GM12875 (cell line): ENCODE measurements around the gene ARHGAP28.

ENCODE experiments used
- H3K4me3 ChIP-seq: one replicate; pipeline ENCODE4 v1.5.1; 2011; ENCODE audit warnings: low read depth, low read length, control low read depth
- CTCF ChIP-seq: IDR thresholded peaks from 2 replicates; pipeline ENCODE4 v1.5.1; 2011; ENCODE audit warnings: low read depth, mild to moderate bottlenecking, control low read depth, inconsistent platforms, low read length, moderate library complexity, borderline replicate concordance; ENCODE audit not compliant: insufficient read depth

Gene ARHGAP28

GRCh38 chr18:6782861-6783260 lies 53.3 kb downstream of the ARHGAP28 start:
- no peak overlapping the region for H3K4me3 ChIP-seq
- no peak for TF ChIP-seq CTCF

GRCh38 chr18:6784046-6784445 lies 54.5 kb downstream of the ARHGAP28 start:
- no peak for TF ChIP-seq CTCF
- no peak overlapping the region for H3K4me3 ChIP-seq

- no peak overlapping the region for H3K4me3 ChIP-seq
- no peak for TF ChIP-seq CTCF
Observed at GRCh38 chr18:6785001-6785400, 55.5 kb downstream of the ARHGAP28 start.

GRCh38 chr18:6785411-6785810 lies 55.9 kb downstream of the ARHGAP28 start:
- no peak for TF ChIP-seq CTCF
- H3K4me3 ChIP-seq, result no peak overlapping the region

GRCh38 chr18:6792391-6792790 lies 62.9 kb downstream of the ARHGAP28 start:
- no peak overlapping the region for H3K4me3 ChIP-seq
- no peak for TF ChIP-seq CTCF

GRCh38 chr18:6793455-6793854 lies 63.9 kb downstream of the ARHGAP28 start:
- H3K4me3 ChIP-seq, result no peak overlapping the region
- no peak for TF ChIP-seq CTCF

- no peak overlapping the region for H3K4me3 ChIP-seq
- TF ChIP-seq CTCF, result no peak
Observed at GRCh38 chr18:6793986-6794385, 64.5 kb downstream of the ARHGAP28 start.
